MG63 (cell line): Measurements from ENCODE around the gene RRM2. TPM values are rescaled to one million over a fixed set of nuclear protein-coding genes. Genes with fewer than 3 reads are reported as not detected.
A peak's percentile ranks its signal among the peaks of the same experiment; 100 is the strongest.
"Not testable (repeated sequence)": the region's sequence is repeated elsewhere in the genome, so short reads cannot be mapped to it uniquely, and the experiment has no call there.

Source experiments
- DNase-seq: peaks from one replicate; pipeline ENCODE4 v3.0.0-alpha.2; 2020
- H3K27me3 ChIP-seq: fragments of 250-450 bp; sonication (Bioruptor Pico); 2 replicates; pipeline ENCODE4 v1.5.1; 2020; ENCODE audit warnings: mild to moderate bottlenecking, moderate library complexity
- H3K36me3 ChIP-seq: fragments of 250-450 bp; sonication (Bioruptor Pico); 2 replicates; pipeline ENCODE4 v1.5.1; 2020; ENCODE audit warnings: mild to moderate bottlenecking, moderate library complexity
- H3K4me3 ChIP-seq: fragments of 250-450 bp; sonication (Bioruptor Pico); 2 replicates; pipeline ENCODE4 v1.5.1; 2020; ENCODE audit warnings: mild to moderate bottlenecking, moderate library complexity
- H3K9me3 ChIP-seq: fragments of 250-450 bp; sonication (Bioruptor Pico); 2 replicates; pipeline ENCODE4 v1.5.1; 2020; ENCODE audit warnings: mild to moderate bottlenecking, moderate library complexity
- total RNA-seq: library from RNA; depleted of rRNA; stranded (reverse); fragments of >200 nt; shearing (Covaris generic); gene quantifications from 2 replicates; pipeline ENCODE4 v1.2.3, GENCODE V29; 2014; ENCODE audit warnings: low replicate concordance

The RRM2 gene
- total RNA-seq, 1 experiment from 2014 or later, result 31.3 TPM

DNA sequence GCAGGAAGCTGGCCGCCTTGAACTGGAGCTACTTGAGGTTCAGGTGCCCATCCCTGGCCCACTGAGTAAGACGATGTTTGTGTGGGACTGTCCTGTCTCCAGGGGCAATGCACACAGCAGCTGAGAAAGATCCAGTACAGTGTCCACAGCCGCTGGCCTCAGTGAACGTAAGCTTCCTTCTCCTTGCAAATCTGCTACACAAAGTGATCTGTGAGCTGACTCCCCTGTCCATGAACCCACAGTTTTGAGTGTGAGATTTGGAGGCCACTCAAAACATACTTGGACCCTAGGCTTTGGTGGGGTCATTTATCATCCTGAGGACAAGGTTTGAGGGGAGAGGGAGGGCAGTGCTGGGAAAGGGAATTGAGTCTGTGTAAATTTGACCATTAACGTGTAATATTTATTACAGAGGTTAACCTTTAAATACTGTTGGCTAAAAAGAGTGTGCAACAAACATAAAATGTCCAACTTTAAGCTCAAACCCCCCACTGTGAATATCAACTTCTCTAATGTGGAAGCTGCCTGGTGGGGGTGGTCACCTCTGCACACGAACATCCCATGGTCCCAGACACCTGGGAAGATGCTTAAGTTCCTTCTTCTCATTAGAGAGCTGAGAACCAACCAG, 37.4 kb upstream of the RRM2 start:
- no peak for DNase-seq
- Histone ChIP-seq H3K9me3 (no peaks in the 10 kb centered on the region), H3K27me3 (peaks cover 26% of the 10 kb centered on the region), H3K36me3 (no peaks in the 10 kb centered on the region), H3K4me3 (no peak overlapping the region)

DNA sequence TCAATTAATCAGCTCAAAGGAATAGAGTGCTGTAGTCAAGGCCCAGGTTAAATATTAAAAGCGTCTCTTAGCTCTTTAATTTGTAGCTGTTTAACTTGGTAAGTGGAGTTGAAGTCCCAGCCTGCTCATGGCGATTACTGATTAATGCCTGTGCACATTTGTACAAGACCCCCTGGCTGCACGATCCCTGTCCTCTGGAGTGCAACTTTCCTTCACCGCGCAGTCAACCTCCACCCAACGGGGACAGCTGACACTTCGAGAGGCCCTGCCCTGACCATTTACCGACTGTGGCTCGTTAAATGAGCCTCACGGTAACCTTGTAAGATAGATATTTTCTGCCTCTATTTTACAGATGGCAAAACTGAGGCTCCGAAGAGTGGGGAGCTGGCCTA, 36.9 kb upstream of the RRM2 start:
- no peaks in the 10 kb centered on the region for H3K9me3 ChIP-seq
- no peak for DNase-seq
- no peak overlapping the region for H3K4me3 ChIP-seq
- no peaks in the 10 kb centered on the region for H3K36me3 ChIP-seq
- H3K27me3 ChIP-seq, result peaks cover 22% of the 10 kb centered on the region

DNA sequence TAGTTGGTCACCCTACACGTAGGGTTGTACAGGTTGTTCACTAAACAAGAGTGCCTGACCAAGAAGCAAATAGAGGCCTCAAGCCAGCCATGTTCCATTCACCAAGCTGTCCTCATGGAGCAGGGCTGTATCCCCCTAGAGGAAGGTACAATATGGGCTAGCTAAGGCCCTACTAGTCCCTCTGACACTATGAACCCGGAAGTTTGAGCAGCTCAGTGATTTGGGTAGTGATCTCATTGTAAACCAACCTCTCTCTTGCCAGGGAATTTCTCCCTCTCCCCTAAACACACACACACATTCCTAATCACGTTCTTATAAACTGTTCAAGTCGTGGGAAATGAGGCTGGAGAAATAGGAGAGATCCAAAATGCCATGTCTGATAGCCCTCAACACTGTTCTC, 35.6 kb upstream of the RRM2 start:
- Histone ChIP-seq H3K4me3 (no peak overlapping the region), H3K36me3 (no peaks in the 10 kb centered on the region), H3K27me3 (peaks cover 21% of the 10 kb centered on the region), H3K9me3 (peaks cover 3% of the 10 kb centered on the region; the same call in 1 of the 2 replicates)
- no peak for DNase-seq

DNA sequence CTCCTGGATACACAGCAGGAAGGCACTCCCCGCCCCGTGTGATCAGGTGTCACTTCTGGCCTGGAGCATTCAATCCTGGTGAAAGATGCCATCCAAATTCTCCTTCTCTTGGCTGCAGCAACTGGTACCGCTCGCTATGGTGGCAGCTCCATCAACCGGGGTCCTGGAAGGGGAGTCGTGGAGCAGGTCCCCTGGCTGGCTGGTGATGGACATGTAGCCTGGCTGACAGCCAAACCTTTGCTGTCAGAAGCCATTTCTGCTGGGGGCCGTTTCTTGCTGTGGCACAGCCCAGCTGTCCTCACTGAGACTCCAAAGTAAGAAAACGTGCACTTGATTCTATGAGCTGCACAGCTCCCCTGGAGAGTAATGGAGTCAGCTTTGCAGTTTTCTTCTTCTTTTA, 35.2 kb upstream of the RRM2 start:
- Histone ChIP-seq H3K27me3 (peaks cover 21% of the 10 kb centered on the region), H3K4me3 (no peak overlapping the region)
- no peak for DNase-seq

DNA sequence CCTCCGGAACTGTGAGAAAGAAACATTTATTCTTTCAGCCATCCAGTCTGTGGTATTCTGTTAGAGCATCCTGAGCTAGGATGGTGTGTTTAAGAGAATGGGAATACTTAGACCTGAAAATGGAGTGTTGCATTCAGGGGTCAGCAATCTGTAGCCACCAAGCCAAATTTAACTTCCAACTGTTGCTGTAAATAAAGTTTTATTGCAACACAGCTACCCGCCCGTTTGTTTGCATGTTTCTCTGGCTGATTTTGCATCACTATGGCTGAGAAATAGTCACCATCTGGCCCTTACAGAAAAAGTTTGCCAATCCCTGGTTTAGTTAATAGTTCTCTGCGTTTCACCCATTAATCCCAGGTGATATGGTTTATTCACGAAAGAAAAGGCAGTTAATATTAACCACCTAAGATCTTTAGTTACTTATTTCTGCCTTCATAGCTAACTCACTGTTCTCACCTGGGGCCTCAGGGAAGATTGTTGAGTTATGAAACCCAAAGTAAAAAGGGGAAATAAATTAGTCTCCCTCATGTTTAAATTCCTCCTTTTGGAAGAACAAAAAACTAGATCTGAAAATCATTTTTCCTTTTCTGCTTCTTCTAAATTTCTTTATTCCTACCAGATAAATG, 32.9 kb upstream of the RRM2 start:
- Histone ChIP-seq H3K27me3 (no peaks in the 10 kb centered on the region), H3K36me3 (no peaks in the 10 kb centered on the region), H3K9me3 (peaks cover 3% of the 10 kb centered on the region; the same call in 1 of the 2 replicates), H3K4me3 (no peak overlapping the region)
- no peak for DNase-seq

More for the DNA sequence above, 35.2 kb upstream of the RRM2 start:
- peaks cover 3% of the 10 kb centered on the region; the same call in 1 of the 2 replicates for H3K9me3 ChIP-seq
- no peaks in the 10 kb centered on the region for H3K36me3 ChIP-seq

DNA sequence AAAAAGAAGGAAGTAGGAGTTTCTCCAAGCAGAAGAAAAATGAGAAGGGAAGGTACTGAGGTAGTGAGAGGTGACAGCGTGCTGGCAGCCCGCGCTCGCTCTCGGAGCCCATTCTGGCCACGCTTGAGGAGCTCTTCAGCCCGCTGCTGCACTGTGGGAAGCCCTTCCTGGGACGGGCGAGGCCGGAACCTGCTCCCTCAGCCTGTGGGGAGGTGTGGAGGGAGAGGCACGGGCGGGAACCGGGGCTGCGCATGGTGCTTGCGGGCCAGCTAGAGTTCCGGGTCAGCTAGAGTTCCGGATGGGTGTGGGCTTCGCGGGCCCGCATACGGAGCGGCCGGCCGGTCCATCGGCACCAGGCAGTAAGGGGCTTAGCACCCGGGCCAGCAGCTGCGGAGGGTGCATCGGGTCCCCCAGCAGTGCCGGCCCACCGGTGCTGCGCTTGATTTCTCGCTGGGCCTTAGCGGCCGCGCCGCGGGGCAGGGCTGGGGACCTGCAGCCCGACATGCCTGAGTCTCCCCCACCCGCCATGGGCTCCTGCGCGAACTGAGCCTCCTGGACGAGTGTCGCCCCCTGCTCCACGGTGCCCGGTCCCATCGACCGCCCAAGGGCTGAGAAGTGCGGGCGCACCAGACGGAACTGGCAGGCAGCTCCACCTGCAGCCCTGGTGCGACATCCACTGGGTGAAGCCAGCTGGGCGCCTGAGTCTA, 31.2 kb upstream of the RRM2 start:
- H3K36me3 ChIP-seq, result no peaks in the 10 kb centered on the region
- H3K4me3 ChIP-seq, result no peak overlapping the region
- no peak for DNase-seq
- H3K9me3 ChIP-seq, result peaks cover 3% of the 10 kb centered on the region; the same call in 1 of the 2 replicates
- H3K27me3 ChIP-seq, result no peaks in the 10 kb centered on the region

DNA sequence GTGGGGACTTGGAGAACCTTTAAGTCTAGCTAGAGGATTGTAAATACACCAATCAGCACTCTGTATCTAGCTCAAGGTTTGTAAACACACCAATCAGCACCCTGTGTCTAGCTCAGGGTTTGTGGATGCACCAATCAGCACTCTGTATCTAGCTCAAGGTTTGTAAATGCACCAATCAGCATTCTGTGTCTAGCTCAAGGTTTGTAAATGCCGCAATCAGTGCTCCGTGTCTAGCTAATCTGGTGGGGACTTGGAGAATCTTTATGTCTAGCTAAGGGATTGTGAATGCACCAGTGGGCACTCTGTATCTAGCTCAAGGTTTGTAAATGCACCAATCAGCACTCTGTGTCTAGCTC, 30.7 kb upstream of the RRM2 start:
- H3K4me3 ChIP-seq, DNase-seq, H3K36me3 ChIP-seq, H3K9me3 ChIP-seq, H3K27me3 ChIP-seq: not testable (repeated sequence)

DNA sequence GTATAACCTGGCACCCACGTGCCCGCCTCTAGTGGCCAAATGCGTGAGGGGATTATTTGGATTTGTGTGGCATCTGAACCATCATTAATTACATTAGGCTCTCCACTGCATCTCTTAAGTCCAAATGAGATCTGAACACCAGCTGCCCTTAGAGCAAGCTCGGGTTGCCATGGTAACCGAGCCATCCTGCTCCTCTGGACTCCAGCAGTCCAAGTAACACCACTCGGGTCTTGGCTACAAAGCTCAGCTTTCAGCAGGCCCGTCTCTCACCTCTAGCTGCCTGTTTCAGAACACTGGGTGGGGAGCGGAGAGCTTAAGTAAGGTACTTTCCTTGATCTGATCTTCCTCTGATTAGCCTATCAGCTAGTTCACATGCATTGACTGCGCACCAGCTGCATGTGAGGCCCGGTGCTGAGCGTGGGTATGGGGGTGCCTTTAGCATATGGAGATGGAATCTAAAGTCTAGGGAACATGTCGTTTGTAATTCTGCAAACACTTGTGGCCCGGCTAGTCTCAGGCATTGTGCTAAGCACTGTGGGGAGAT, 28.2 kb upstream of the RRM2 start:
- Histone ChIP-seq H3K27me3 (no peaks in the 10 kb centered on the region), H3K4me3 (no peak overlapping the region), H3K9me3 (peaks cover 3% of the 10 kb centered on the region; the same call in 1 of the 2 replicates), H3K36me3 (no peaks in the 10 kb centered on the region)
- no peak for DNase-seq

DNA sequence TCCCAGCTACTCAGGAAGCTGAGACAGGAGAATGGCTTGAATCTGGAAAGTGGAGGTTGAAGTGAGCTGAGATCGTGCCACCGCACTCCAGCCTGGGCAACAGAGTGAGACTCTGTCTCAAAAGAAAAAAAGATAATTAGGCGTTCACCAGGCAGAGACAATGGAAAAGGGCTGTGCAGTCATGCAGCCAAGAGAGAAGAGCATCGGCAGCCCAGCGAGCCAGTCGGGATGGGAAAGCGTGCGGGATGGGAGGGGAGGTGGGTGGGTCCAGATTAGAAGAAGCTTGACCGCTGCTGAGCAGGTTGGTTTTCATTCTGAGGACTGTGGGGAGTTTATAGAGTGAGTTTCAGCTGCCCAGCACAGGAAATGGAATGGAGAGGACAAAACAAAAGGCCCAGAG, 27.4 kb upstream of the RRM2 start:
- H3K27me3 ChIP-seq, result no peaks in the 10 kb centered on the region
- no peak for DNase-seq
- H3K36me3 ChIP-seq, result no peaks in the 10 kb centered on the region
- H3K4me3 ChIP-seq, result no peak overlapping the region
- peaks cover 3% of the 10 kb centered on the region; the same call in 1 of the 2 replicates for H3K9me3 ChIP-seq

DNA sequence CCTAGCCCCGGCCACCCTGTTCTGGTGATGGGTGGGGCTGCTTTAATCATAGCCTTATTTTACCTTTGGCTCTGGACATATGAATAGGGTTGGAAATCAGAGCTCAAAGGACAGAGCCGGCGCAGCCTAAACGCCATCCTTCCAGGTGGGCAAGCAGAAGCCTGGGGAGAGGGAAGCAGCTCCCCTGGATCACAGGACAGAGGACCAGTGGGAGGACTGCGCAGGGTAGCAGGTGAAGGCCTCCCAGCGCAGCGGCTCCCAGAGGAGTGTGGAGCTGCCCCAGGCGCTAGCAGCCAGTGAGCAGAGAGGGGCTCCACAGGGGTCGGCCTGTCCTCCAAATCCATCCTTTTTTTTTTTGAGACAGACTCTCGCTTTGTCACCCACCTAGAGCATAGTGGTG, 25.9 kb upstream of the RRM2 start:
- Histone ChIP-seq H3K9me3 (peaks cover 3% of the 10 kb centered on the region; the same call in 1 of the 2 replicates), H3K27me3 (no peaks in the 10 kb centered on the region), H3K36me3 (no peaks in the 10 kb centered on the region), H3K4me3 (no peak overlapping the region)
- DNase-seq, result no peak

DNA sequence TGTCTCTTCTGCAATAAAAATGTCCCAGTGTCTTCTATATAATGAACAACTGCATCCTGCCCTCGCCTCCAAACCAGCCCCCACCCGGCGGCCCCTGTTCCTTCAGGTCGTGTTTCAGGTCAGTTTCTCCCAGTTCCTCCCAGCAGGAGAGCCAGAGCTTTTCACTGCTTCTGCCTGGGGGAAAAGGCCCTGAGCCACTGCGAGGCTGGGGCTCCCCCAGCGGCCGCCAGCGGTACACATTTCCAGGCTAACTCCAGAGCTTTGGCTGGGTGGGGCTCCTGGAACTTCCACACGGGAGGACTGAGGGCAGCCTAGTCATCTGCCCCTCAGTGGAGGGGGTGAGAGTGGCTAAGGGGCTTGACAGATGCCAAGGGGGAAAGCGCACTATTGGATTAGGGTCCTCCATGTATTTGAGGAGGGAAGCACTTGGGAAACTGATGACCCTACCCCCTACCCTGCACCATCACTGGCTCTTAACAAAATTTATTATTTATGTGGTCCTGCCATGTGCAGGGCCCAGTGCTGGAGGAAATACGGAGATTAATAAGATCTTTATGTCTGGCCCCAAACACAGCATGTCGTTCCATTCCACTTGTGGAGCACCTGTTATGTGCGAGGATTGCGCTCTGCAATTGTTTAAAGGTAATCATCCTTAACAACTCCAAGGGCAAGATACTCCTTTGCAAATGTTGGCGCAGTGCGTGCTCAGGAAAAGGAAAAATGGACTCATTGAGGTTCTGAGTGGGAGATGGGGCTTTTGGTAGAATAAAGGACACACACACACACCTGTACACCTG, 25.0 kb upstream of the RRM2 start:
- Histone ChIP-seq H3K36me3 (no peaks in the 10 kb centered on the region), H3K9me3 (no peaks in the 10 kb centered on the region), H3K4me3 (no peak overlapping the region), H3K27me3 (no peaks in the 10 kb centered on the region)
- DNase-seq, result peak; percentile 71

DNA sequence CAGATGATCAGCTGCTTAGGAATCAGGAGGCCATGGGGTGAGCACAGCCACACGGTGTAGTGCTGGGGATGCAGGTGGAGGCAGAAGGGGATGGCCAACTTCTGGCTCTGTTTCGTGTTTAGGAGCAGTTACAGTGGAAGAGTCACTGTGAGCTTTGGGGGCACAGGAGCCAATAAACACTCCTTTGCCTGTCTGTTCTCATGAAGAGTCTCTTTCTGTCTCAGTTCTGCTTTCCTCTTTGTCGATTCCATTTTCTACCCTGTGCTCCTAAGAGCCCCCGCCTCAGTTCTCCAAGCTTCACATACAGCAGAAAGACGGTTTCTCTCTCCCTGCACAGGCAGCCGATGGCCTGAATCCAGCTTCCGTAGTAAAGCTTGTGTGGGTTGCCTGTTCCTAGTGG, 21.0 kb upstream of the RRM2 start:
- H3K9me3 ChIP-seq, result no peaks in the 10 kb centered on the region
- DNase-seq, result no peak
- H3K27me3 ChIP-seq, result no peaks in the 10 kb centered on the region
- H3K36me3 ChIP-seq, result no peaks in the 10 kb centered on the region
- no peak overlapping the region for H3K4me3 ChIP-seq

DNA sequence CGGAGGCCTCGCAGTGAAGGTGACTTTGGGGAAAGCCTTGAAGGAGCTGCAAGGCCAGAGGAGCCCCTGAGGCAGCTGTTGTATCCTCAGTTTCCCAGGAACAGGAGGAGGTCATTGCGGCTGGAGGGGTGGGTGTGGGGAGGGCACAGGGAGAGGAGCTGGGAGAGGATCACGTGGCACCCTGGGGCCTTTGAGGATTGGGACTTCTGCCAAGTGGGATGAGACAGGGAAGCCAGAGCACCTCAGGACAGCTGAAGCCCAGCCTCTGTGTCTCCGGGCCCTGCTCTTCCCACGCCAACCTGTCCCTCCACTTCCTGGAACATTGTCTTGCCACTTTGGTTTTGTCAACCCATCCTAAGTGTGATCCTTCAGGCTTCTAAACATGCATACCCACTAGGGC, 19.4 kb upstream of the RRM2 start:
- Histone ChIP-seq H3K9me3 (no peaks in the 10 kb centered on the region), H3K27me3 (no peaks in the 10 kb centered on the region), H3K4me3 (no peak overlapping the region), H3K36me3 (no peaks in the 10 kb centered on the region)
- no peak for DNase-seq

DNA sequence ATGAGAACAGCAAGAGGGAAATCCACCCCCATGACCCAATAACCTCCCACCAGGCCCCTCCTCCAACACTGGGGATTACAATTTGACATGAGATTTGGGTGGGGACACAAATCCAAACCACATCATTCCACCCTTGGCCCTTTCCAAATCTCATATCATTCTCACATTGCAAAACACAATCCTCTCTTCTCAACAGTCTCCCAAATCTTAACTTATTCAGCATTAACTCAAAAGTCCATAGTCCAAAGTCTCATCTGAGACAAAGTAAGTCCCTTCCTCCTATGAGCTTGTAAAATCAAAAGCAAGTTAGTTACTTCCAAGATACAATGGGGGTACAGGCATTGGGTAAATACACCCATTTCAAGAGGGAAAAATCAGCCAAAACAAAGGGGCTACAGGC, 17.6 kb upstream of the RRM2 start:
- not testable (repeated sequence) for H3K4me3 ChIP-seq, H3K27me3 ChIP-seq, DNase-seq, H3K9me3 ChIP-seq, H3K36me3 ChIP-seq

DNA sequence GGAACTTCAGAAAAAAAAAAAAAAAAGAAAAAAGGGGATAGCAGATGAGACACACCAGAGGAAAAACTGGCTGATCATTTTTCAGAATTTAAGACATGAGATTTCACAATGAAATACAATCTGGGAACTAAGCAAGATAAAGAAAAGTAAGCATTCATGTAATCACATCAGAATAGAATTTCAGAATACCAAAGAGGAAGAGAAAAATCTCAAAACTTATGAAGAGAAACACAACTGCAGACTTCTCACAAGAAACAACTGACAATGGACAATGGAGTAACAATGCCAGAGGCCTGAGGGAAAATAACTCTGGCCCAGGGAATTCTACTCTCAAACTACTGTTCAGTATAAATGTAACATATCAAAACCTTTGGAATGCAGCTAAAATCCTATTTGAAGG, 13.2 kb upstream of the RRM2 start:
- no peak for DNase-seq
- no peaks in the 10 kb centered on the region for H3K27me3 ChIP-seq
- no peaks in the 10 kb centered on the region for H3K36me3 ChIP-seq
- no peaks in the 10 kb centered on the region for H3K9me3 ChIP-seq
- H3K4me3 ChIP-seq, result no peak overlapping the region

DNA sequence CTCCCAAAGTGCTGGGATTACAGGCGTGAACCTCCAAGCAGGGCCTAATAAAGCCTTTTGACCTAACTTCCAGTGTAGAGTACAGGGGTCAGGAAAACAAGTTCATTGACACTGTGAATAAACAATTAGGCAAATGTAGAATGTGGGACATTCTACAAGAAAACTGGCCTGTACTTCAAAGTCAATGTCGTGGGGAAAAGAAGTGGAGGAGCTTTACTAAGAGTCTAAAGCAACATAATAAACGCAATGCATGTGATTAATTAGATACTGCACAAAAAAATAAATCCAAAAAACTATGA, 3.6 kb upstream of the RRM2 start:
- Histone ChIP-seq H3K36me3 (peaks cover 20% of the 10 kb centered on the region), H3K27me3 (no peaks in the 10 kb centered on the region), H3K4me3 (no peak overlapping the region), H3K9me3 (no peaks in the 10 kb centered on the region)
- DNase-seq, result no peak

DNA sequence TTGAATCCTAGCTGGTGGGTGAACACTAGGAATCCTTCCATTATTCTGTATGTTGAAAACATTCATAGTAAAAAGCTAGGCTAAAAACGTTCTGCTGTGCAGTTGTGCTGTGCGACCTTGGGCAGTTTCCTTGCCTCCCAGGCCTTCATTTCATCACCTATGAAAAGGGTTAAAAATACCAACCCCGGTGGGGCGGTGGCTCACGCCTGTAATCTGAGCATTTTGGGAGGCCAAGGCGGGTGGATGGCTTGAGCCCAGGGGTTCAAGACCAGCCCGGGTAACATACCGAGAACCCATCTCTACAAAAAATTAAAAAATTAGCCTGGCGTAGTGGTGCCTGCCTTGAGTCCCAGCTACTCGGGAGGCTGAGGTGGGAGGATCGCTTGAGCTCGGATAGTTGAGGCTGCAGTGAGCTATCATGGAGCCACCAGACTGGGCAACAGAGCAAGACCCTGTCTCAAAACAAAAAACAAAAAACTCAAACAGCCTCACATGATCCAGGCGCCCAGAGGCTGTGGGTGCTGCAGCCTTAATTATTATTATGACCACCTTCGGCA, 2.9 kb upstream of the RRM2 start:
- DNase-seq, result no peak
- H3K4me3 ChIP-seq, result peak overlapping the region; percentile 65
- H3K36me3 ChIP-seq, result peaks cover 27% of the 10 kb centered on the region
- H3K9me3 ChIP-seq, result no peaks in the 10 kb centered on the region
- H3K27me3 ChIP-seq, result no peaks in the 10 kb centered on the region
